ENCODE results near the gene MARK3. TPM values are rescaled to one million over a fixed set of nuclear protein-coding genes. Genes with fewer than 3 reads are reported as not detected.

MARK3 gene
- polyA plus RNA-seq (2011; rRNA removed) (81.3 and 109 TPM in 2 replicates), polyA minus RNA-seq (2011; rRNA and poly(A)+ RNA removed) (91.3 and 104 TPM in 2 replicates)

DNA sequence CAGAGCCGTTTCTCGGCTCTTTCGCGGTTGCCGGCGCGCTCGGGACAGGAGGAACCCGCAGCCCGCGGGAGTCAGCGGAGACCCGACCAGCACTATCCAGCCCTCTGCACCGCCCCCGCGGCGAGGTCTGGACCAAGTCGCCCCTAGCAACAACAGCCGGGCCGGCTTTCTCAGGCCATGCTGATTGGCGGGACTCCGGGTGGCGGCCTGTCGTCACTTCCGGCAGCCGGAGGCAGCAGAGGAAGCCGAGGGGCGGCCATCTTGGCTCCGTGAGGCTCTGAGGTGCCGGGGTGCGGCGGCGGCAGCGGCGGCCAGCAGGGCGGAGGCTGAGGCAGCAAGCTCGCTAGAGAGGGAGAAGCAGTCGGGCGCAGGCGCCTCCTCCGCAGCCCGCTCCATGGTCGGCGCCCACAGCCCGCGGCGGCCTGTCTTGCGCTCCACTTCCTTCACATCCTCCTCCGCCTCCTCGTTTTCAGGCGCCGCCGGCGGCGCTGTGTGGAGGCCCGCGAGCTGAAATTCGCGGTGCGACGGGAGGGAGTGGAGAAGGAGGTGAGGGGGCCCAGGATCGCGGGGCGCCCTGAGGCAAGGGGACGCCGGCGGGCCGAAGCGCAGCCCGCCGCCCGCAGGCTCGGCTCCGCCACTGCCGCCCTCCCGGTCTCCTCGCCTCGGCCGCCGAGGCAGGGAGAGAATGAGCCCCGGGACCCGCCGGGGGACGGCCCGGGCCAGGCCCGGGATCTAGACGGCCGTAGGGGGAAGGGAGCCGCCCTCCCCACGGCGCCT, at the start of gene MARK3:
Gene MARK3 (plus strand): TSS at position 264 of the 777 bp plus-strand sequence. CDS start 615 bp downstream, outside the sequence.
- POLR2A ChIA-PET, result interaction anchor here (0.7 to 1.7 kb wide), 4 partner anchors 17 to 52 kb away, joined by 3 to 10 read pairs (median 6); partner anchors contain the start of gene EIF5
- H3K4me3 ChIP-seq (ENCODE audit: low read depth, low read length), result peak within 1 kb of the TSS; percentile 75
- peak; percentile 90 for DNase-seq (ENCODE audit: low read depth, low spot score)
- CTCF ChIA-PET, result interaction anchor here (1.0 kb wide), 1 partner anchor 8 kb away, joined by 4 read pairs; no protein-coding TSS in a partner anchor
- H3K9me3 ChIP-seq (ENCODE audit: control insufficient read depth, insufficient read depth, low read length), result no peaks in the 10 kb centered on the region; the same call in 1 of the 2 replicates
- peak within 1 kb of the TSS; percentile 81 for H3K27ac ChIP-seq (ENCODE audit: low read depth, low read length)
- no peaks in the 10 kb centered on the region for H3K27me3 ChIP-seq (ENCODE audit: control insufficient read depth, insufficient read depth, low read length)
- TF ChIP-seq, protein P1, sequence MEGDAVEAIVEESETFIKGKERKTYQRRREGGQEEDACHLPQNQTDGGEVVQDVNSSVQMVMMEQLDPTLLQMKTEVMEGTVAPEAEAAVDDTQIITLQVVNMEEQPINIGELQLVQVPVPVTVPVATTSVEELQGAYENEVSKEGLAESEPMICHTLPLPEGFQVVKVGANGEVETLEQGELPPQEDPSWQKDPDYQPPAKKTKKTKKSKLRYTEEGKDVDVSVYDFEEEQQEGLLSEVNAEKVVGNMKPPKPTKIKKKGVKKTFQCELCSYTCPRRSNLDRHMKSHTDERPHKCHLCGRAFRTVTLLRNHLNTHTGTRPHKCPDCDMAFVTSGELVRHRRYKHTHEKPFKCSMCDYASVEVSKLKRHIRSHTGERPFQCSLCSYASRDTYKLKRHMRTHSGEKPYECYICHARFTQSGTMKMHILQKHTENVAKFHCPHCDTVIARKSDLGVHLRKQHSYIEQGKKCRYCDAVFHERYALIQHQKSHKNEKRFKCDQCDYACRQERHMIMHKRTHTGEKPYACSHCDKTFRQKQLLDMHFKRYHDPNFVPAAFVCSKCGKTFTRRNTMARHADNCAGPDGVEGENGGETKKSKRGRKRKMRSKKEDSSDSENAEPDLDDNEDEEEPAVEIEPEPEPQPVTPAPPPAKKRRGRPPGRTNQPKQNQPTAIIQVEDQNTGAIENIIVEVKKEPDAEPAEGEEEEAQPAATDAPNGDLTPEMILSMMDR (IDR thresholded peaks at IDR 0.05; ENCODE audit: low read depth, low read length), result peak; percentile 16; the same call in 1 of the 2 replicates

GRCh38 chr14:103336191-103336590, 49.0 kb upstream of the MARK3 start:
- Histone ChIP-seq H3K4me3 (ENCODE audit: low read depth, low read length) (peak overlapping the region; percentile 90), H3K27me3 (ENCODE audit: control insufficient read depth, insufficient read depth, low read length) (no peaks in the 10 kb centered on the region), H3K9me3 (ENCODE audit: control insufficient read depth, insufficient read depth, low read length) (no peaks in the 10 kb centered on the region; the same call in 1 of the 2 replicates), H3K27ac (ENCODE audit: low read depth, low read length) (no peak overlapping the region)
- ChIA-PET CTCF (interaction anchor here (1.4 kb wide), 2 partner anchors 54 to 58 kb away, joined by 4 to 6 read pairs; no protein-coding TSS in a partner anchor), POLR2A (interaction anchor here (0.7 to 1.0 kb wide), 4 partner anchors 10 to 106 kb away, joined by 3 to 4 read pairs (median 4); no protein-coding TSS in a partner anchor)
- TF ChIP-seq, protein P1 (IDR thresholded peaks at IDR 0.05; ENCODE audit: low read depth, low read length), result no peak
- DNase-seq (ENCODE audit: low read depth, low spot score), result no peak

DNA sequence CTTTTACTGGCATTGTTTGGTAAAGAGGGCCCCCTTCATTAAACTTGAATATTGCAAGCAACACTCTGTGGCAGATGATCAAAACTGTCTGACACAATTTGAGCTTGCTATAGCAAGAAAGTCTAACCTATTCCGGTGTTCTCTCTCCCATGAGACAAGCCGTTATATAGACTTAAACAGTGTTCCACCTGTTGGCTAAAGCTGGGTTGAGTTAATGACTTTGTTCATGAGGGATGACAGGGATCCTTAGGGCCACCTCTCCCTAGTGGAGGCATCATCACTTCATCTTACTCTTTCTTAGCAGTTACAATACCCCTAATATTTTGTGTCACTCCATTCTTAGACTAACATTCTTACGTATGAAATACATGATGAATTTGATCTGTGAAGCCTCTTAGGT, 47.4 kb upstream of the MARK3 start:
- Histone ChIP-seq H3K4me3 (ENCODE audit: low read depth, low read length) (no peak overlapping the region), H3K27ac (ENCODE audit: low read depth, low read length) (no peak overlapping the region), H3K9me3 (ENCODE audit: control insufficient read depth, insufficient read depth, low read length) (no peaks in the 10 kb centered on the region; the same call in 1 of the 2 replicates), H3K27me3 (ENCODE audit: control insufficient read depth, insufficient read depth, low read length) (no peaks in the 10 kb centered on the region)
- TF ChIP-seq, protein P1 (IDR thresholded peaks at IDR 0.05; ENCODE audit: low read depth, low read length), result no peak
- POLR2A ChIA-PET, result interaction anchor here (0.5 to 1.6 kb wide), 2 partner anchors 39 to 53 kb away, joined by 3 read pairs; no protein-coding TSS in a partner anchor
- CTCF ChIA-PET, result interaction anchor here (0.7 kb wide), 1 partner anchor 20 kb away, joined by 3 read pairs; no protein-coding TSS in a partner anchor
- DNase-seq (ENCODE audit: low read depth, low spot score), result no peak

GRCh38 chr14:103339561-103339960, 45.7 kb upstream of the MARK3 start:
- ChIA-PET POLR2A (interaction anchor here (0.6 kb wide), 1 partner anchor 79 kb away, joined by 10 read pairs; no protein-coding TSS in a partner anchor), CTCF (interaction anchor here (1.3 to 2.4 kb wide), 2 partner anchors 51 to 52 kb away, joined by 3 to 8 read pairs; no protein-coding TSS in a partner anchor)
- Histone ChIP-seq H3K27ac (ENCODE audit: low read depth, low read length) (no peak overlapping the region), H3K9me3 (ENCODE audit: control insufficient read depth, insufficient read depth, low read length) (no peaks in the 10 kb centered on the region), H3K27me3 (ENCODE audit: control insufficient read depth, insufficient read depth, low read length) (no peaks in the 10 kb centered on the region), H3K4me3 (ENCODE audit: low read depth, low read length) (no peak overlapping the region)
- DNase-seq (ENCODE audit: low read depth, low spot score), result no peak
- TF ChIP-seq, protein P1 (IDR thresholded peaks at IDR 0.05; ENCODE audit: low read depth, low read length), result no peak

Measured in AG04450 (cell line).